MM.1S (cell line): ENCODE data around the gene SAP30BP.

Experiments used
- DNase-seq: peaks from one replicate; pipeline ENCODE4 v3.0.0-alpha.2; 2015
- H2AFZ ChIP-seq: fragments of 300-600 bp; sonication (generic); 2 replicates; pipeline ENCODE4 v1.6.0; 2016; ENCODE audit warnings: antibody characterized with exemption, low read length
- H3F3A ChIP-seq: fragments of 300-600 bp; sonication (generic); 2 replicates; pipeline ENCODE4 v1.6.1; 2016; ENCODE audit warnings: mild to moderate bottlenecking, antibody characterized with exemption, low read length, moderate library complexity, mixed read lengths; ENCODE audit not compliant: insufficient read depth
- H3K27ac ChIP-seq: fragments of 300-600 bp; sonication (generic); 2 replicates; pipeline ENCODE4 v1.5.1; 2016; ENCODE audit warnings: mild to moderate bottlenecking, low read length
- H3K27me3 ChIP-seq: fragments of 300-600 bp; sonication (generic); replicated peaks from 2 replicates; pipeline ENCODE4 v1.6.0; 2016; ENCODE audit warnings: low read length; ENCODE audit not compliant: insufficient read depth
- H3K36me3 ChIP-seq: fragments of 300-600 bp; sonication (generic); replicated peaks from 2 replicates; pipeline ENCODE4 v1.6.1; 2016; ENCODE audit warnings: mild to moderate bottlenecking, low read length, mixed read lengths; ENCODE audit not compliant: insufficient read depth
- H3K4me1 ChIP-seq: fragments of 300-600 bp; sonication (generic); 2 replicates; pipeline ENCODE4 v1.6.1; 2016; ENCODE audit warnings: low read length, mixed read lengths
- H3K4me2 ChIP-seq: fragments of 300-600 bp; sonication (generic); 2 replicates; pipeline ENCODE4 v1.6.0; 2016; ENCODE audit warnings: low read depth, low read length
- H3K4me3 ChIP-seq: fragments of 300-600 bp; sonication (generic); 2 replicates; pipeline ENCODE4 v1.5.1; 2016; ENCODE audit warnings: low read length, mixed read lengths
- H3K79me2 ChIP-seq: fragments of 300-600 bp; sonication (generic); 2 replicates; pipeline ENCODE4 v1.6.1; 2016; ENCODE audit warnings: mixed run types, low read length, mixed read lengths
- H3K9ac ChIP-seq: fragments of 300-600 bp; sonication (generic); 2 replicates; pipeline ENCODE4 v1.6.1; 2016; ENCODE audit warnings: low read length, mixed read lengths
- H3K9me2 ChIP-seq: fragments of 300-600 bp; sonication (generic); replicated peaks from 2 replicates; pipeline ENCODE4 v1.6.1; 2016; ENCODE audit warnings: mild to moderate bottlenecking, low read length, mixed read lengths; ENCODE audit not compliant: insufficient read depth
- H3K9me3 ChIP-seq: fragments of 300-600 bp; sonication (generic); replicated peaks from 2 replicates; pipeline ENCODE4 v1.6.1; 2016; ENCODE audit warnings: mild to moderate bottlenecking, low read length, mixed read lengths; ENCODE audit not compliant: insufficient read depth
- H4K20me1 ChIP-seq: fragments of 300-600 bp; sonication (generic); 2 replicates; pipeline ENCODE4 v1.6.1; 2016; ENCODE audit warnings: mild to moderate bottlenecking, low read length, moderate library complexity, mixed read lengths; ENCODE audit not compliant: insufficient read depth
- CTCF ChIP-seq: fragments of 300-600 bp; sonication (generic); IDR thresholded peaks from 2 replicates; pipeline ENCODE4 v1.5.1; 2016; ENCODE audit warnings: antibody characterized with exemption, low read length, mixed read lengths
- EZH2 ChIP-seq: fragments of 300-600 bp; sonication (generic); optimal IDR thresholded peaks from 2 replicates; pipeline ENCODE3; 2017; ENCODE audit warnings: low read depth, mild to moderate bottlenecking, antibody characterized with exemption, low read length, mixed read lengths
- EZH2phosphoT487 ChIP-seq: fragments of 300-600 bp; sonication (generic); IDR thresholded peaks from 2 replicates; pipeline ENCODE4 v1.6.1; 2018; ENCODE audit warnings: antibody characterized with exemption, low read length

The SAP30BP gene

GRCh38 chr17:75623386-75623785 lies 43.8 kb upstream of the SAP30BP start:
- no peaks in the 10 kb centered on the region for H3F3A ChIP-seq
- H4K20me1 ChIP-seq, result no peaks in the 10 kb centered on the region
- TF ChIP-seq EZH2 (no peak), CTCF (no peak), EZH2phosphoT487 (no peak)
- H3K4me3 ChIP-seq, result no peak overlapping the region
- no peaks in the 10 kb centered on the region for H3K36me3 ChIP-seq
- no peak overlapping the region for H3K9ac ChIP-seq
- H3K4me1 ChIP-seq, result no peaks in the 10 kb centered on the region
- no peaks in the 10 kb centered on the region for H3K9me3 ChIP-seq
- no peak for DNase-seq
- H3K79me2 ChIP-seq, result no peaks in the 10 kb centered on the region
- H2AFZ ChIP-seq, result no peak overlapping the region
- no peak overlapping the region for H3K27ac ChIP-seq
- peaks cover 42% of the 10 kb centered on the region for H3K27me3 ChIP-seq
- H3K9me2 ChIP-seq, result no peaks in the 10 kb centered on the region
- H3K4me2 ChIP-seq, result no peak overlapping the region

- DNase-seq, result no peak
- no peaks in the 10 kb centered on the region for H3K4me1 ChIP-seq
- peaks cover 35% of the 10 kb centered on the region for H3K27me3 ChIP-seq
- H3K9ac ChIP-seq, result no peak overlapping the region
- H3K9me2 ChIP-seq, result no peaks in the 10 kb centered on the region
- H3K4me3 ChIP-seq, result no peak overlapping the region
- H3K4me2 ChIP-seq, result no peak overlapping the region
- H3K36me3 ChIP-seq, result no peaks in the 10 kb centered on the region
- H4K20me1 ChIP-seq, result no peaks in the 10 kb centered on the region
- H3K79me2 ChIP-seq, result no peaks in the 10 kb centered on the region
- H3K9me3 ChIP-seq, result no peaks in the 10 kb centered on the region
- no peak overlapping the region for H2AFZ ChIP-seq
- TF ChIP-seq CTCF, result no peak
- no peak for TF ChIP-seq EZH2
- TF ChIP-seq EZH2phosphoT487, result no peak
- no peak overlapping the region for H3K27ac ChIP-seq
- no peaks in the 10 kb centered on the region for H3F3A ChIP-seq
Measured at GRCh38 chr17:75624021-75624420, 43.1 kb upstream of the SAP30BP start.

- Histone ChIP-seq H4K20me1 (no peaks in the 10 kb centered on the region), H3K4me1 (no peaks in the 10 kb centered on the region), H3F3A (no peaks in the 10 kb centered on the region), H3K9me2 (no peaks in the 10 kb centered on the region), H3K9ac (no peak overlapping the region), H3K27me3 (peaks cover 27% of the 10 kb centered on the region), H3K9me3 (no peaks in the 10 kb centered on the region), H3K79me2 (no peaks in the 10 kb centered on the region), H3K36me3 (no peaks in the 10 kb centered on the region), H3K4me3 (no peak overlapping the region), H3K4me2 (no peak overlapping the region), H3K27ac (no peak overlapping the region), H2AFZ (no peak overlapping the region)
- TF ChIP-seq CTCF (no peak), EZH2phosphoT487 (no peak), EZH2 (no peak)
- DNase-seq, result no peak
Measured at GRCh38 chr17:75624714-75625345, 42.3 kb upstream of the SAP30BP start.
